Gastroesophageal sphincter (tissue), 3 donors: ENCODE results near the gene TFEB.

Source experiments
- CTCF ChIP-seq, 4 experiments: fragments of 200-600 bp in 2 of 4; fragments of 450-650 bp in 2 of 4; sonication (generic) in 1 of 4; IDR thresholded peaks; one replicate each; pipeline ENCODE4 v1.5.1; 2017 to 2019; ENCODE audit warnings: antibody characterized with exemption in 4 of 4, mild to moderate bottlenecking in 2 of 4, moderate library complexity in 2 of 4
- EP300 ChIP-seq: sonication (generic); formaldehyde crosslinking; IDR thresholded peaks from one replicate; pipeline ENCODE4 v1.6.1; 2017; ENCODE audit warnings: antibody characterized with exemption, mild to moderate bottlenecking
- POLR2A ChIP-seq, 2 donors: fragments of 450-650 bp; IDR thresholded peaks; one replicate each; pipeline ENCODE4 v1.6.1; 2017; ENCODE audit warnings: antibody characterized with exemption in 2 of 2, mild to moderate bottlenecking in 2 of 2, moderate library complexity in 1 of 2

- TF ChIP-seq POLR2A (IDR thresholded peaks at IDR 0.05) = no peak
- no peak for TF ChIP-seq CTCF (IDR thresholded peaks at IDR 0.05)
- TF ChIP-seq EP300 = no peak
Measured at GRCh38 chr6:41774841-41775240, 39.4 kb upstream of the TFEB start.
